GM19463 (cell line): ENCODE results near the gene CDCP1.

Experiments used
- ATAC-seq: cut with Tn5 transposase; IDR thresholded peaks from one replicate; pipeline ENCODE4 v1.9.1; 2021; ENCODE audit warnings: mild to moderate bottlenecking, moderate library complexity; ENCODE audit not compliant: unreplicated experiment

The CDCP1 gene

DNA sequence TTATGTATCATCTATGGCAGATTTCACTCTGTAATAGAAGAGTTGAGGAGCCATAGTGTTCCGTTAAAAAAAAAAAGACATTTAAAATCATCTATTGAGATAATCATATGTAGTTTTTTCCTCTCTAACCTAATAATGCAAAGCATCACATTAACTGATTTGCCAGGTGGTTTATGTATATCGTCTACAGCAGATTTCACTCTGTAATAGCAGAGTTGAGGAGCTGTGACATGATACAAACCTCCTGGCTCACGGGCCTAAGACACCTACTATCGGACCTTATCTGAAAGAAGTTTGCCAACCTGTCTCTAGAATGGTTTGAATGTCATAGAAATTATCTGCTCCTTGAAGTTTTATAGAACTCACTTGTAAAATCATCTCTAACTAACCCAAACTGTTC lies 29.8 kb downstream of the CDCP1 start:
- no peak for ATAC-seq

DNA sequence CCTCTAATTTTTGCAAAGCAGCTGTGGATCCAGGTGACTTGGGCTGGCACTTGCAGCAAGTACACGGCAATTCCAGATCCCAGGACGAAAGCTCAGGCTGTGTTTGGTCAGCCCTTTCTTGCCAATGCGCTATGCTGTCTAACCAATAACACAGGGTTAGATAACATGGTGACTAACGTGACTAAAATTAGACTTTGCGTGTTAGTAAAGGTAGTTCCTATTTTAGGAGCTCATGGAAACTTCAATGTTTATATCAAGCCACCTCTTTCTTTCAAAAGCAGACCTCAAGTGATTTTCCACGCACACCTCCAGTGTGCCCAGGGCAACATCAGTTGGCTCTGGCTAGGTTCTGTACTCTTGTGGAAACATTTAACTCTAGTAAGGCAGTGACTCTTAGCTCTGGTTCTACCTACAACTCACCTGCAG lies 32.5 kb downstream of the CDCP1 start:
- no peak for ATAC-seq

DNA sequence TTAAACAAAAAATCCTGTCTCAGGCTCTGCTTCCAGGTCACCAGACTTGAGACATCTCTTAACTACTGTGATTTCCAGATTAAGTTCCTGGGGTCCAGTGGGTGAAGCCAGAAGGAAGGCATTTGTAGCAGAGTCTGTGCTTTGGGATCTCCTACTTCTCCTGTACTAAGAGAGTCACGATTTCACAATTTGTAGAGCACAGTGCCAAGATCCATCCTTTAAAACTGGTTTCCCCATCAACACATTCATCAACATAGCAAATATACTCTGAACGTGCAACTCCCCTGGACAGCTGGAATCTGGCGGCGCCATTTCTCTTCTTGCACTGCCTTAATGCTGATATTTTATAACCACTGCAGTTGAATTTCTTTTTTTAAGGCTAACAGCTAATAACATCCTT lies 33.2 kb downstream of the CDCP1 start:
- no peak for ATAC-seq

DNA sequence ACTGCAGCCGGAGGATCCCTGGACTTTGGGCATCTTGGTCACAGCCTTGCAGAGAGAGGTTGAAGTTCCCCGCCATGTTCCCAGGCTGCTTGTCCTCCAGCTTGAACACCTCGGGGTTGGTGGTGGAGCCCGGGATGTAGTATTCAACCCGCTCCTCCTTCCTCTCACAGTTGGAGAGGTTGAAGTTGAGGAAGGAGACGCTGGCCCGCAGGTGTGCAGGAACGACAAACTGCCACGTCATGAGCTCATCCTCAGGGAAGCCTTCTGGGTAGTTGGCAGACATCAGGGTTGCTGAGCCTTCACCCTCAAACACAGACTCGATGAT lies 35.7 kb downstream of the CDCP1 start:
- ATAC-seq, result no peak

DNA sequence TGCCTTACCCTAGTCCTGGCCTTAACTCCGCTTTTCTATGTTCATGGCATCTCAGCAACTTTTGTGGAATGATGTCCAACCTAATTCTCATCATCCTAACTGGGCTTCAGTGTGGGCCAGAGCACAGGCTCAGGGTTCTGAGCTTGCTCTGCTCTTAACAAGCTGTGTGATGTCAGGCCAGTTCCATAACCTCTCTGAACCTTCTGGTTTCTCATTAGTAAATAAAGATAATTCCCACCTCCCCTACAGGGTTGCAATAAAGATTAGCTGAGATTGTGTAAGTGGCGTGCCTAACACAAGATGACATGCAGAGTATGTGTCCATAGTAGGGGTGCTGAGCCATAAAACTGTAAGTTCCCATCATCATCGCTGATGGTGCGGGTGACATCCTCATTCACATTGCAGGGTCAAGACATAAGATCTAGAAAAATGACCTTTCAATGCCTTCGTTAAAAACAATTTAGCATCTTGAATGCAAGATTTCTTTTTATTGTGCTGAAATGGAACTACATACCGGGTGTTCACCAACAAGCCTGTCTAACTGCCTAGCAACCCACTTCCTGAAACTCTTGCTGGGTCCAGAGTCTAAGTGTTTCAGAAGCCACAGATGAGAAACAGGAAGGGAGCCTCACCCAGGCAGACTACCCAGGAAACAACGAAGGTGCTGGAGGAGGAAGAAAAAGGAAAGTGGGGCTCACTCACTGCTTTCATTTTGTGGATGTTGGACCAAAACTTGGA lies 36.2 kb downstream of the CDCP1 start:
- no peak for ATAC-seq

DNA sequence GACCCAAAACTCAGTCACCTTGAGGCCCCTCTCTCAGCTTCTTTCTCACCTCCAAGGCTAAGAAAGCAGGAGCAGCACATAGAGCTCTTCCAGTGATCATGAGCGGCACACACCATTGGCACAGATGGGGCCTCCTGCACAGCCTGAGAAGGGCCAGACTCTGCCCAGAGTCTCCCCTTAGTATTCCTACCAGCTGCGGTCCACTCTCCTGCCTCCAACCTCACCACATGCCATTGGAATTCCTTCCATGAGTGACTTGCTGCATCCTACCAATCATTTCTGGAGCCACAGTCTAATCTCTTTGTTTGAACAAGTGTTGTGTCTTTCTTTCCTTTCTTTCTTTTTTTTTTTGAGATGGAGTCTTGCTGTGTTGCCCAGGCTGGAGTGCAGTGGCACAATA lies 39.3 kb downstream of the CDCP1 start:
- ATAC-seq, result no peak

DNA sequence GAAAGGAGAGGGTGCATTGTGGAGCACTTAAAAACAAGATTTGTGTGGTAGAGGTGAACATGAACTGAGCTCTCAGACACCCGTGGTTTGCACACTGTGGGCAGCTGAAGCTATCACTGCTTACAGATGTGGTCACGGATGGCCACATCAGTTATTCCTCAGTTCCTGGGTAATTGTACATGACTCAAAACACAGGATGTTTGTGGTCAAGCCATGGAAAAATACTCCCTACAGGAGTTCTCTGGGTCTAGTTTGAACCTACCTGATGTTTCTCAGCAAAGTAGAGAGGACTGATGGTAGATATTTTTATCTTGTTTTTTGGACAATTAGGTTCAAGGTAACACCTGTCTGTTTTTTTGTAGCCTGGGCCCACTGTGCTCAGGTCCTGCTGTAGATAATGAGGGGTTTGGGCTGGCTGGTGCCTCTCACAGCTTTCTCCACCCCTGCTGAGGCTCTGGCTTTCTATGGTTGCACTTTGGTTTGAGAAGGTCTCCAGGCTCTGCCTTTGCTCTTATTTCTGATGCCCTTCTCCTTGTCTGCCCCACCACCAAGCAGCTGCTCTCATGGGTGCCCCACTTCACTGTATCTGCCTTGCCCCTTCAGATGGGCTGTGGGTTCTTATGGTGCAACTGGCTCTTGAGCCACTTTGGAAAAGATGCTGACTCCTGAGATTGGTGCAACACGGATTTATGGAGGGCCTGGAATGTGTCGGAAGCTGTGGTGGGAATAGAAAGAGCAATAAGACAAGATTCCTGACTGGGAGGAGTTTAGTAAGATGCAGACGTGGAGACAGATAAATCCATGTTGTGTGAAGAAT lies 40.1 kb downstream of the CDCP1 start:
- peak; percentile 49 for ATAC-seq

DNA sequence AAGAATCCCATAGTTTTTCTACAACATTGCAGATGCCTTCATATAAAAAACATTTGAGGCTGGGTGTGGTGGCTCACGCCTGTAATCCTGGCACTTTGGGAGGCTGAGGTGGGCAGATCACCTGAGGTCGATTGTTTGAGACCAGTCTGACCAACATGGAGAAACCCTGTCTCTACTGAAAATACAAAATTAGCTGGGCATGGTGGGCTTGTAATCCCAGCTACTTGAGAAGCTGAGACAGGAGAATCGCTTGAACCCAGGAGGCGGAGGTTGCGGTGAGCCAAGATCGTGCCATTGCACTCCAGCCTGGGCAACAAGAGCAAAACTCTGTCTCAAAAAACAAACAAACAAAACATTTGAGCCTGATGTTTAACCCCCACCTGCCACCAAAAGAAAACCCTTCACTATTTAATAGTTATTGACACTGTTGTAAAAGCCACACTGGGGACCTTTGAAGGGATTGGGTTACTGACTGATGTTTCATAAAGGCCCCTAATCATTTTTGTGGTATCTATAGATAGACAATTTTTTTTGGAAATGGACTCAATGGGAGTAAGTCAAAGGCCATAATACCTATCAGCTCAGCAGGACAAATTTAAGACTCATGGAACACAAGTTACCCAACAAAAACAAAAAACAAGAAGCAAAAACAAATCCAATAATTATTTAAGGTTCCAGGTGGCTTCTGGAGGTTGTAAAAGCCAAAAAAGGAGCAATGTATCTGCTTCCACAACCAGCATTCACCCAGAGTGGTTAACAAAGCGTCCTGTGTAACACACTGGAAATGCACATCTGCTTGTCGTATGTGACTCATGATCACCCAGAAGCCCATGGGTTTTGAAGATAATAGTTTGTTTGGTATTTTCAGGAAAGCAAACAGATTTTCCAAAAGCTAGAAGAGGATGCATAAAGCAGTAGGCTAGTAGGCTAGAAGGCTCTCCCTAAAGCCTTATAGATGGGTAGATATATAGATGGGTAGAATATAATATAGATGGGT lies 41.2 kb downstream of the CDCP1 start:
- no peak for ATAC-seq

DNA sequence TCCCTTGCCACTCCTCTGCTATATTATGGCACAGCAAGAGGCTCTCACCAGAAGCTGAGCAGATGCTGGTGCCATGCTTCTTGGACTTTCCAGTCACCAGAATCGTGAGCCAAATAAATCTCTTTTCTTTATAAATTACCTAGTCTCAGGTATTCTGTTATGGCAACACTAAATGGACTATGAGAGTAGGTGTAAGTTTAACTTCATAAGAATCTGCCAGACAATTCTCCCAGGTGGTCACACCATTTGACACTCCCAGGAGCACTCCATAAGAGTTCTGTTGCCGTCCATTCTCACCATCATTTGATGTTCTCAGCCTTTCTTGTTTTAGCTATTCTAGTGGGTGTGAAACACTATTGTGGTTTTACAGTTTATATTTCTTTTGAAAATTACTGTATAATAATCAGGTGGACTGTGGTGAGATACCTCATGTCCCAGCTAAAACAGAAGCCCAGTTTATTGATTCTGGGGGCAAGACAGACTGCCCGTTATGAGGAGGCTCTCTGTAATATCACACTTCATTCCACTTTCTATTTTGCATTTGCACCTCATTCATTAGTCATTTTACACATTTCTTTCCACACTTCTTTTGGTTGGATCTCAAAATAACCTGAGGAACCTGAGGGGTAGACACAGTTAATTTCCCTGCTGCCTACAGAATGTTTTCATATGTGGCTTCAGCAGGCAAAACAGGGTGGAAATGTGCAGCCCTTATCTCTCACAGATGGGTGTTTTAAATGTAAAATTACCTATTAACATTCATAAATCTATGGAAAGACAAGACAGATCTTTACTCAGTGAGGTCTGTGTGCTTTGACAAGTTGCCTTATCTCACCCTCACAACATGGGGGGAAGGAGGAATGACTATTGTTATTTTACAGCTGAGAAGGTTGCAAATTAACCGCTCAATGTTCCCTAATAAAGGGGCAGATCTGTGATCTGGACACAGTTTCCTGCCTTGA lies 42.1 kb downstream of the CDCP1 start:
- ATAC-seq, result no peak

DNA sequence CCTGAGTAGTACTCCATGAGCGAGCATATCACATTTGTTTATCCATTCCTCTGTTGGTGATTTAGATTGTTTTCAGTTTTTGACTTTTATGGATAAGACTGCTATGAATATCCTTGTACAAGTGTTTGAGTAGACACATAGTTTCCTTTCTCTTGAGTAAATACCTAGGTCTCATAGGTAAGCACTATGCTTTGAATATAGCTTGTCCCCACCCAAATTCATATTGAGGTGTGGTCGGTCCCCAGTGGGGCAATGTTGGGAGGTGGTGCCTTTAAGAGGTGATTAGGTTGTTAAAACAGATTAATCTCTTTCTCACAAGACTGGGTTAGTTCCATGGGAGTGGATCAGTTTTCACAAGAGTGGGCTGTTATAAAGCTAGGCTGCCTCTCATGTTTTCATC lies 42.8 kb downstream of the CDCP1 start:
- ATAC-seq, result no peak

DNA sequence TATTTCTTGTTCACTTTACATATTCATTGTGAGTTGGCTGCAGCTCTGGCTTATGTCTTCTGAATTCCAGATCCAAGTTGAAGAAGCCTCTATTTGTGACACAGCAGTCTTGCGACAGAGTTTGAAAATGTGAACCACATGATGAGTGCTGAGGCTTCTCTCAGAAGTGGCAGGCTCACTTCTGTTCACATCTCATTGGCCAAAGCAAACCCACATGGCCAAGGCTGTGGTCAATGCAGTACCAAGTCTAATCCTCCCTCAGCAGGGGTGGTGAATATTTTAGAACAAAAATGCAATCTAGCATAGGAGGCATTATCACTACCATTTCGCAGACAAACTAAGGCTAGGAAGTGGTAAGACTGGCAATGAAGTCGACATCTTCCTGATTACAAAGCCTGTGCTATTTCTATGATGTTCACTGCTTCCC lies 45.2 kb downstream of the CDCP1 start:
- ATAC-seq, result no peak

DNA sequence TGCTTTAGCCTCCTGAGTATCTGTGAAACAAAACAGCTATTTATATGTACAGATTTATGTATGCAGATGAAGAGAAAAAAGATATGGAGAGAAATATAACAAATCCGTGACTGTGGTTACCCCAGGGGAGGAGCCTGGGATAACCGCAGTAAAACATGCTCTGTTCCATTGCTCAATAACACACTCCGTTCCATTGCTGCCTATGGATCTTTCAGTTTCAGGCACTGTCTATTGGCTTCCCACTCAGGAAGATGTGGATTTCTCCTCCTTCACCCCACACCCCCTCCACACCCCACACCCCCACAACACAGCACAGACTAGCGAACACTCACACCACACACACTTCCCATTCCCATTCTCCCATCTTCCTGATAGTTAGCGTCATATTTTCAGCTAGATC lies 47.9 kb downstream of the CDCP1 start:
- ATAC-seq, result no peak

DNA sequence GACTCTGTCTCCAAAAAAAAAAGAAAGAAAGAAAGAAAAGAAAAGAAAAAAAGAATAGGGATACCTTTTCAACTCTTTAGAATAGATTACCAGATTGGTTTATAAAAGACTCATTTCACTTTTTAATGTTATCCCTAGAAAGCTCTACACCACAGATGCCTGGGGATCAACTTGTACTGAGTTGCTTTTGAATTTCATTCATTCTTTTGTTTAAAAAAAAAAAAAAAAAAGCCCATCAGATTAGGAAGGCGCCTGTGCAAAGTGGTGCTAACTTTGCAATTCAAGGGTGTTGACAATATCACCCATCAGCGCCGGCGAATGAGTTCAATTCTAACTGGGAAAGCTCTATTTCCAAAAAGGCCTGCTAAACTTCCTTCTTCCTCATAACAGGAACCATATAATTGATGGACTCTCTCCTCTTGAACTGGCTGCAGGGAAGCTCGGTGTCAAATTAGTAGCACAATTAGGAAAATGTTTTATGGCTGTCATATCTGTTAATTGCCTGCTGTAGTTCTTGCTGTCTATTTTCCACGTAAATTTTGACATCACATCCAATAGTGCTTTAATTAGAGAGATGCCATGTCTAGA lies 48.8 kb downstream of the CDCP1 start:
- no peak for ATAC-seq

DNA sequence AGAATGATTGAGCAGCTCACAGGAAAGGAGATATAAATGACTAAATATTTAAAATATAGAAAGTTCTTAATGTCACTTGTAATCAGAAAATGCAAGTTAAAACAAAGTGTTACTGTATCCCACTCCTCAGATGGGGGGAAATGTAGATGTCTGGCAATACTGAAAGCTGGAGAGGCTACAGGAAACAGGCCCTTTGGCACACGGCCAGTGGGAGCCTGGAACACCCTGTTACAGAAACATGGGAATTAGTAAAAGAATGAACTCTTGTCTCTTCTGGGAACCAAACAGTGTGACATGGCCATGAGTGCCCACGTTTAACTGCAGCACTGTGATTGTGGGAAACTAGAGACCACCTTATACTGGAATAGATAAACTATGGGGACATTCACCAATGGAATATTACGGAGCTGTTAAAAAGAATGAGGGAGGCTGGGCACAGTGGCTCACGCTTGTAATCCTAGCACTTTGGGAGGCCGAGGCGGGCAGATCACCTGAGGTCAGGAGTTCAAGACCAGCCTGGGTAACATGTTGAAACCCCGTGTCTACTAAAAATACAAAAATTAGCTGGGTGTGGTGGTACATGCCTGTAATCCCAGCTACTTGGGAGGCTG lies 50.2 kb downstream of the CDCP1 start:
- ATAC-seq, result no peak

DNA sequence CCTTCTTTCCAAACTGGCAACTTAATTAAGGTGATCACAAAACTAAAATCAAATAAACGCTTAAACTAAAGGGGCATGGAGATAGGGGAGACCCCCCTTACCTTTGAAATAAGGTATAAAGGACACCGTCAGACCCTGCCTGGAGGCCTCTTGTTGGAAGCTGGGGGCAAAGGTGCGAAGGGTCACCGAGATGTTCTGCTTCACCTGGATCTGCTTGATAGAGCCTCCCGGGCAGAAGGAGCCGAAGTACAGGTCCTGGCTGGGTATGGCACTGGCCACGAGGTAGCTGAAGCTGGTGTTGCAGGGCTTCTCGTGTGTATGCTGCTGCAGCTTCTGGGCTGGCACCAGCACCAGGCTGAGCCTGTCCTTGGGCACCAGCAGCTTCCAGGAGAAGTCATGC lies 53.0 kb downstream of the CDCP1 start:
- no peak for ATAC-seq

DNA sequence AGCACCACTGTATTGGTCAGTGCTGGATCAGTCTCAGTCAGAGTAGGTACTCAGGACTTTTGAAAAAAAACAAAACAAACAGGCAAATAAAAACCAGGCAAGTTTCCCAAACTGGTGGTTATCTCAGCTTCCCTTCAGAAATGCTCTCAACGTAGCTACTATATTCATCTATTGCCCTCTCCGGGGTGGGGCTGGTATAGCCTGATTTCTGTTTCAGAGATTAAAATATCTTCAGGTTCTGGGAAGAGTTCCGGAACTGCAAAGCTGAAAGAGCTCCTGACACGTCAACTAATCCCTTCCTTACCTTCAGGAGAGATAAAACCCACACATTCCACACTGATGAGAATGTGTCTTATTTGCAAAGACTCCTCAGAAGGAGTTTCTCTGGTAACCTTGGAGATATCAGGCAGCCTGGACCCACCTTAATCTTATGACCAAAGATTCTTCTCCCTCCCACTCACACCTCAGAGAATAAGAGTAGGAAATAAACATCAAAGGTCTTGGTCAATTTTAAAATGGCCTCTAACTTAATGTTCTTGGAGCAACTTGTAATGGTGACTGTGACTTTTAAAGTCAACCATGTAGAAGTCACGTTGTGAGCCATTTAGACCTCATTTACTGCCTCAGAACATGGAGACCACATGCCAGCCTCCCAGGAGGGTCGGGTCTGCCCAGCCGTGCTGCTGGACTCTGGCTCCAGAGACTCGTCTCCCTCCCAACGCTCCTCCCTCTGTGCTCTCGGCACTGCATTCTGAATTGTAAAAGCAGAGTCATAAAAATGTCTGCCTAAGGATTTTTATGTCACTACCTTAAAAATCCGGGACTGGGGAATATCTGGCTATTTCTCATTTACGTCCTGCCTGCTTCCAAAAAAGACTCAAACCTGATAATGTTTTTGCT lies 53.8 kb downstream of the CDCP1 start:
- no peak for ATAC-seq

DNA sequence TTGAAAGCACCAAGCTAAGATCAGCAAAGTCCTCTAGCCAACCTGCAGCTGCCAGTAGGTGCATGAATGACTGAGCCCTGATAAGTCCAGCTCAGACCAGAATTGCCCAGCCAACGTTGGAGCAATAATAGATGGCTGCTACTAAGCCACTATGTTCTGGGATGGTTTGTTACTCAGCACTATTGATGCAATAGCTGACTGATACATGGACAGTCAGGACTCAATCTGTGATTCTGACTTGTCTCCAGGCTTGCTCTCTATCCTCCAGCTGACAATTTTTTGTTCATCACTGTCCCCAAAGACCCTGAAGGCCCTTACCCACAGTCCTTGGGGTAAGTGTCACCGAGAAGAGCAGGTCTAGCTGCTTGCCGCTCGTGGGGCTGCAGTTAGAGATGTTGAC lies 55.3 kb downstream of the CDCP1 start:
- no peak for ATAC-seq
